ENCODE results near the gene BORCS5. TPM values are rescaled to one million over a fixed set of nuclear protein-coding genes. Genes with fewer than 3 reads are reported as not detected.

The BORCS5 gene
- total and polyA plus RNA-seq, 10 donors = 3.3 to 25.9 (median 14.9) TPM

DNA sequence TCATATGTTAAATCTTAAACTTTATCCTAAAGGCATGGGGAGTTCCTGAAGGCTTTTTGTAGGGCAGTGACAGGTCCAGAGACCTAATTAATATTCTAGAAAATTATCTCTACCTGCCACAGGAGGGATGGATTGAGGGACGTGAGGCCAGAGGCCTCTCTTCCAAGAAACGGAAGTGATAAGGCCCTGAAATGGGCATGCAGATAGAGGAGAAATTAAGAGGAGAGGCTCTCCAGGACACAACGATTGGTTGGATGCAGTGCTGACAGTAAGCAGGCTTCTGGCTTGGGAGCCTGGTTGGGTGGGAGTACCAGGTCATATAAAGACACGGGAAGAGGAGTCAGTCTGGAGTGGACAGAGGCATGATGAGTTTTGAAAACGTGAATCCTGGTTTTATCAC, 3.1 kb upstream of the BORCS5 start:
- Histone ChIP-seq H3K4me3 (no peak overlapping the region), H3K27me3 (replicated peaks in 1 of 7) (no peaks in the 10 kb centered on the region), H3K36me3 (no peaks in the 10 kb centered on the region), H3K4me1 (peaks cover 10 to 55% (median 35%) of the 10 kb centered on the region in 6 donors), H3K9me3 (no peaks in the 10 kb centered on the region), H3K27ac (peak overlapping the region in 1 of 8 donors; percentile 15)
- 67 to 86% (median 79%) methylated on average over 5 of the region's 5 CpGs for whole genome bisulfite sequencing, 5 donors
- no peak for DNase-seq
- intact Hi-C loops (cut with DNase I; ENCODE audit: low total_unique reads) = no loop called here
- TF ChIP-seq POLR2A (IDR thresholded peaks at IDR 0.05) (no peak), POLR2AphosphoS5 (IDR thresholded peaks at IDR 0.05) (no peak)
- TF ChIP-seq, protein P1, sequence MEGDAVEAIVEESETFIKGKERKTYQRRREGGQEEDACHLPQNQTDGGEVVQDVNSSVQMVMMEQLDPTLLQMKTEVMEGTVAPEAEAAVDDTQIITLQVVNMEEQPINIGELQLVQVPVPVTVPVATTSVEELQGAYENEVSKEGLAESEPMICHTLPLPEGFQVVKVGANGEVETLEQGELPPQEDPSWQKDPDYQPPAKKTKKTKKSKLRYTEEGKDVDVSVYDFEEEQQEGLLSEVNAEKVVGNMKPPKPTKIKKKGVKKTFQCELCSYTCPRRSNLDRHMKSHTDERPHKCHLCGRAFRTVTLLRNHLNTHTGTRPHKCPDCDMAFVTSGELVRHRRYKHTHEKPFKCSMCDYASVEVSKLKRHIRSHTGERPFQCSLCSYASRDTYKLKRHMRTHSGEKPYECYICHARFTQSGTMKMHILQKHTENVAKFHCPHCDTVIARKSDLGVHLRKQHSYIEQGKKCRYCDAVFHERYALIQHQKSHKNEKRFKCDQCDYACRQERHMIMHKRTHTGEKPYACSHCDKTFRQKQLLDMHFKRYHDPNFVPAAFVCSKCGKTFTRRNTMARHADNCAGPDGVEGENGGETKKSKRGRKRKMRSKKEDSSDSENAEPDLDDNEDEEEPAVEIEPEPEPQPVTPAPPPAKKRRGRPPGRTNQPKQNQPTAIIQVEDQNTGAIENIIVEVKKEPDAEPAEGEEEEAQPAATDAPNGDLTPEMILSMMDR (IDR thresholded peaks at IDR 0.05 in 8 of 11, conservative IDR thresholded peaks at IDR 0.05 in 3 of 11) = no peak

DNA sequence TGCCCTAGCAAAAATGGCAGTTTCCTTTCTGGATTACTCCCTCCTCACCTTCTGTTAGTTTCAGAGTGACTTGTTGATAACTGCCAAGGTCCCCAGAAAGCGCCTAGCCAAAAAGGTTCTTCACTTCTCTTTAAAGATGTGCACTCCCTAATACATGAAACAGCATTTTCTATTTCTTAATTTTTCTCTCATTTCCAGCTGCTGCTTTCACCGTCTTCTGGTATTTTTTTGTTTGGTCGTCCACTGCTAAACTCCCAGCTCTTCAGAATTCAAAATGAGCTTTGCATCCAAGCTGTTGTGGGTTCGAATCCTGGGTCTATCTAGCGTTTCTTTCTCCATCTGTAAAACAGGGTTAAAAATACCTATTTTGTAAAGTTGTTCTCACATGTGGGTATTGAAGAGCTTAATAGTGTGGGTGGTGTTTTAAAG, 397 bp upstream of the BORCS5 start:
- no peak for TF ChIP-seq POLR2AphosphoS5 (IDR thresholded peaks at IDR 0.05)
- no peak for TF ChIP-seq POLR2A (IDR thresholded peaks at IDR 0.05)
- TF ChIP-seq, protein P1 (IDR thresholded peaks at IDR 0.05 in 8 of 11, conservative IDR thresholded peaks at IDR 0.05 in 3 of 11) = no peak

DNA sequence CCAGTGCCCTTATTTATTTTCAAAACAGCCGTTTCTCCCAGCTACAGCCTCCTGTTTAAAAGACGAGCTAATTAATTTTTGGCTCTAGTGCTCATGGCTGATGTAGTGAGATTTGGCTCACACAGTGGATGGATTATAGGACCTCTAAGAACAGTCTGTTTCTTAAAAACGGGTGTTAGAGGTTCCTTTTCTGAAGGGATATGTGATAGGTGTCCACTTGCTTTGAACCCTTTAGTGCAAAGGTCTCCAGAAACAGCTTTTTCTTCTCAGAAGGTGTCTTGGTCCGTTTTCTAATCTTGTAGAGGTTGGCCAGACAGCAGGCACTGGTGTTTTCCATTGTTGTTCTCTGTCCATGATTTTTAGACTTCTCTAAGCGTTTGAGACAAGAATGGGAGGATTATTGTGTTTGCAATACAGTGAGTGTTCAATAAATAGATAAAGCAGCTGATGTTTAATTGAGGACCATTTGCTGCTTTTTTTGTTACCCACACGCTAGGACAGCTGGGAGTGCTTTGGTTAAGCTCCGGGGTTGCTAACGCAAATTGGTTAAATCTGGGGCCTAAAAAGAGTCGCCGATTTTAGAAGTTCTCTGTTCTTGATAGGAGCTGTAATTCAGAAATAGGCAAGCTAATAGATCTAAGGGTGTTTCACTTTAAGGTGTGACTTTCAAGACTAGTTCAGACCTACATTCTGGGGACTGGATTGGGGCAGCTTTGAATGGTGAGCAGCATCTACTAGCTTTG, 1.0 kb downstream of the BORCS5 start:
- no peaks in the 10 kb centered on the region for H3K9me3 ChIP-seq
- WGBS, 5 donors = 24 to 35% (median 27%) methylated on average over 10 of the region's 10 CpGs
- DNase-seq = no peak
- no peaks in the 10 kb centered on the region for H3K27me3 ChIP-seq (replicated peaks in 1 of 7)
- H3K4me3 ChIP-seq = peak overlapping the region; percentile 53 to 89 (median 75)
- H3K4me1 ChIP-seq = peaks cover 10 to 61% (median 27%) of the 10 kb centered on the region in 6 donors
- H3K36me3 ChIP-seq = peaks cover 0 to 18% (median 2%) of the 10 kb centered on the region in 6 donors
- H3K27ac ChIP-seq = peak overlapping the region; percentile 95 to 100 (median 98)
- intact Hi-C loops (cut with DNase I; ENCODE audit: low total_unique reads) = no loop called here
- TF ChIP-seq, protein P1 (IDR thresholded peaks at IDR 0.05 in 8 of 11, conservative IDR thresholded peaks at IDR 0.05 in 3 of 11) = no peak
- TF ChIP-seq POLR2A (IDR thresholded peaks at IDR 0.05) (no peak), POLR2AphosphoS5 (IDR thresholded peaks at IDR 0.05) (no peak)

More for the DNA sequence above, 397 bp upstream of the BORCS5 start:
- Histone ChIP-seq H3K27ac (peak overlapping the region; percentile 95 to 100 (median 98)), H3K4me3 (peak overlapping the region; percentile 53 to 89 (median 75)), H3K9me3 (no peaks in the 10 kb centered on the region), H3K36me3 (peaks cover 0 to 4% (median 0%) of the 10 kb centered on the region in 6 donors), H3K4me1 (peaks cover 10 to 55% (median 26%) of the 10 kb centered on the region in 6 donors), H3K27me3 (replicated peaks in 1 of 7) (no peaks in the 10 kb centered on the region)
- intact Hi-C loops (cut with DNase I; ENCODE audit: low total_unique reads) = no loop called here
- DNase-seq = no peak
- 31 to 43% (median 31%) methylated on average over 5 of the region's 5 CpGs for WGBS, 5 donors

DNA sequence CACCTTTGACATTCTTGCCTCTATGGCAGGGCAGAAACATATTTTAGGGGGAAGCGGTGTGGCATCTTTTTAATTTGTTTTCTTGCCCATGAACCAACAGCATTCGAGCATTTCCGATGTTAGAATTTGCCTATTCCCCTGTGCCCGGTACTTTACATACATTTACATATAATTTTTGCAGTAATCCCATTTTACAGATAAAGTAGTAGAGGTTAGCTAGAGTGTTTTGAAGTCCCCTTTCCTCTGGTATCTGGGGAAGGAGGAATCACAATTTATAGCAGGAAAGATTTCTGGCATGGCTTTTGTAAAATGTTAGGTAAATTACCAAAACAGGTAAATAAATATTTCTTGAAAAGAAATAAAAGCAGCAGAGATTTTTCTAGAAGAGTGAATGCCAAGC, 1.6 kb downstream of the BORCS5 start:
- WGBS, 5 donors = 61 to 81% (median 77%) methylated on average over 4 of the region's 4 CpGs
- peak overlapping the region in 3 of 8 donors; percentile 53 to 75 (median 62) for H3K4me3 ChIP-seq
- no peaks in the 10 kb centered on the region for H3K27me3 ChIP-seq (replicated peaks in 1 of 7)
- intact Hi-C loops (cut with DNase I; ENCODE audit: low total_unique reads) = no loop called here
- TF ChIP-seq POLR2A (IDR thresholded peaks at IDR 0.05) = no peak
- no peak for TF ChIP-seq POLR2AphosphoS5 (IDR thresholded peaks at IDR 0.05)
- TF ChIP-seq, protein P1 (IDR thresholded peaks at IDR 0.05 in 8 of 11, conservative IDR thresholded peaks at IDR 0.05 in 3 of 11) = no peak
- no peak for DNase-seq
- H3K36me3 ChIP-seq = peaks cover 0 to 24% (median 5%) of the 10 kb centered on the region in 6 donors
- no peaks in the 10 kb centered on the region for H3K9me3 ChIP-seq
- H3K27ac ChIP-seq = peak overlapping the region in 7 of 8 donors; percentile 95 to 100 (median 99)
- peaks cover 10 to 61% (median 27%) of the 10 kb centered on the region in 6 donors for H3K4me1 ChIP-seq
